ENCODE results near the gene ADCY9. TPM values are rescaled to one million over a fixed set of nuclear protein-coding genes. Genes with fewer than 3 reads are reported as not detected.
"Not testable (repeated sequence)": the region's sequence is repeated elsewhere in the genome, so short reads cannot be mapped to it uniquely, and the experiment has no call there.

ADCY9 gene
- 1 to 10 TPM; 7.0 to 8.4 (median 8.2) TPM for polyA plus RNA-seq (ENCODE audit: insufficient read length in 3 of 3)

DNA sequence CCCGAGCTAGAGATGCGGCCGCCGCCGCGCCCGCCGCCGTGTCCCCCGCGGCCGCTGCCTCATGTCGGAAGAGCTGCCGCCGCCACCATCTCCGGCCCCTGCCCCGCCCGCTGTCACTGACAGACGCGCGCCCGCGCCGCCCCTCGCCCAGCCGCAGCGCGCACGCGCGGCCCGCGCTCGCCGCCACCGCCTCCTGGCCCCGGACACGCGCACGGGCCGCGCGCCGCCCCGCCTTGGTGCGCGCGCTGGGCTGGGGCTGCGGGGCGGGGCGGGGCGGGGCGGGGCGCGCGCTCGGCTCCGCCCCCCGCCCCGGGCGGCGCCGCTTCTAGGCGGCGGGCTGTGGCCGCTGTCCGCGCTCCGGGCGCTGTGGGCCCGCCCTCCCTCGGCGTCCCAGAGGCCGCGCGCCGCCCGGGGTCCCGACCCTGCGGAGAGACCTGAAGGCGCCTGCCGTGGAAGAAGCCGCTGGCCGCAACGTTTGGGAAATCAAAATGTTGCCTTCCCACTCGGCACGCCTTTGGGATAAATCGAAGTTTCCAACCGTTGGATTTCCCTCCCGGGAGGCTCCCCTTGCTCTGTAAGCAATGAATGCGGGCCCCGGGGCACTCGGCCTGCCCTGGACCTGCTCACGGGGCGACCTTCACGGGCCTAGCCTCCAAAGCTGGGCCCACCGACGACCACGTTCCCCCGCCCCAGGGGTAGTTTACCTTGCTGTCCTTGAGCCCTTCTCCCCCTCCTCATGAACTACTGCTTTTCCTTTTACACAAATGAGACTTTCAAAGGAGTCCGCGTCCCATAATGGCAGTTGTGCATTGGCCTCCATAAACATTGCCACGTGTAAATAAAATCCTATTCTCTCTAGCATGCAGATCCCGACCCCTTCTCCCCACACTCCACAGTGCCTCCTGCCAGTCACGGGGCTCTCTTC is at the start of gene ADCY9:
Gene ADCY9, minus strand, starts transcription at position 118 of the 925 bp plus-strand sequence. CDS start 1,000 bp downstream, outside the sequence.
- DNase-seq (ENCODE audit: low read depth in 3 of 3, low spot score in 2 of 3): peak in 1 of 3 donors; percentile 64

- DNase-seq (ENCODE audit: low read depth in 3 of 3, low spot score in 2 of 3): no peak
Observed at GRCh38 chr16:4160658-4161430, 44.6 kb upstream of the ADCY9 start.

DNA sequence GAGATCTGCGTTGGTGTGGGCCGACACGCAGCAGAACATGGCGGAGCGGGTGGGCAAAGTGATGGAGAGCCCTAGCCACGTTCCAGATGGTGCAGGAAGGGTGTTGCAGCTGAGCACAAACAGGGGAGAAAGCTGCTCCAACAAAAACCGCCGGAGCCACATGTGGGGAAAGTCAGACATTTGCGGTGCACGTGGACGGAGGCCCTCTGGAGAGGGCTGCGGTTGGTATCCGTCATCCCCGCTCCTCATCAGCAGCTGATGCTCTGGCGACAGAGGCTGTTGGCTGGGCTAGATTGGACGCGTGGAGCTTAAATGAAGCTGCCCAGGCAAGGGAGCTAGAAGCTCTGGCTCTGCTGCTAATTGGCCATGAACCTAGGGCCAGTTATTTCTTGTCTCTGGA is 43.5 kb upstream of the ADCY9 start:
- no peak for DNase-seq (ENCODE audit: low read depth in 3 of 3, low spot score in 2 of 3)

- DNase-seq (ENCODE audit: low read depth in 3 of 3, low spot score in 2 of 3): no peak
Observed at GRCh38 chr16:4158143-4159093, 42.2 kb upstream of the ADCY9 start.

DNA sequence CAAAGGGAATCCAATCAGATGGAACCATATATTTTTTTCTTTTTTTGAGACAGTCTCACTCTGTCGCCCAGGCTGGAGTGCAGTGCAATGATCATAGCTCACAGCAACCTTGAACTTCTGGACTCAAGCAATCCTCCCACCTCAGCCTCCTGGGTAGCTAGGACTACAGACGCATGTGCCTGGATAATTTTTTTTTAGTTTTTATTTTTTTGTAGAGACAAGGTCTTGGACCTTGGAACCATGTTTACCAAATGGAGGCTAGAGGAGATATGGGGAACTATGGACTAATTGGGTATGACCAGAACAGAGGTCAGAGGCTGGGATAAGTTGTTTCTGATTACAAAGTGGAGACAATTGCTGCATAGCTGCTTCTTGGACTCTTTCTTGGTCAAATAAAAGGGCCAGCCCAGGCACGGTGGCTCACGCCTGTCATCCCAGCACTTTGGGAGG is 41.2 kb upstream of the ADCY9 start:
- no peak for DNase-seq (ENCODE audit: low read depth in 3 of 3, low spot score in 2 of 3)

- not testable (repeated sequence) for DNase-seq (ENCODE audit: low read depth in 3 of 3, low spot score in 2 of 3)
Observed at GRCh38 chr16:4156503-4156902, 40.3 kb upstream of the ADCY9 start.

DNA sequence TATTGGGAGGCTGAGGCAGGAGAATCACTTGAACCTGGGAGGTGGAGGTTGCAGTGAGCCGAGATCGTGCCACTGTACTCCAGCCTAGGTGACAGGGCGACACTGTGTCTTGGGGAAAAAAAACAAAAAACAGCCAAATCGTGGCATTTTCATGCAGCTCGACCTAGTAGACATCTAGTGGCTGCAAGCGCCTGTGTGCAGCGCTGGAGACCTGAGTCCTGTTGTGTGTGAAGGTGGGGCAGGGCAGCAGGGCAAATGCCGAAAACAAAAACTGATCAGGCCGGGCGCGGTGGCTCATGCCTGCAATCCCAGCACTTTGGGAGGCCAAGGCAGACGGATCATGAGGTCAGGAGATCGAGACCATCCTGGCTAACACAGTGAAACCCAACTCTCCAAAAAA is 37.1 kb upstream of the ADCY9 start:
- DNase-seq (ENCODE audit: low read depth in 3 of 3, low spot score in 2 of 3): not testable (repeated sequence)

DNA sequence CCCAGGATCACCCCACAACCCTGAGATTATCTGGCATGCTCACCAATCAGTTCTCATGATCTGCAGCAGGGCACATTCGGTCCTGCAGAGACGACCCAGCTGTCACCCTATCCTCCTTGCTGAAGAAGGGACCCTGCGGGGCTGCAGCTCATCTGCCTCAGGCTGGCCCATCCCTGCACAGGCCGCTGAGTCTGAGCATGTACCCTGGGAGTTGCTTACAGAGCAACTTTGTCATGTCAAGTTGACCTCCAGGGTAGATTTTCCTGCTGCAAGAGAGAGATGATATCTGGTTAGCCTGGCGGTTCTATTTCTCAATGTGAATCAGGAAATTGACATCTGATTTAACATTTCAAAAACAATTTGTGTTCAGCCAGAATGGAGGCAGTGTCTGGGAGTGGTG is 36.0 kb upstream of the ADCY9 start:
- DNase-seq (ENCODE audit: low read depth in 3 of 3, low spot score in 2 of 3): no peak

GRCh38 chr16:4147236-4147635 is 31.0 kb upstream of the ADCY9 start:
- no peak for DNase-seq (ENCODE audit: low read depth in 3 of 3, low spot score in 2 of 3)

DNA sequence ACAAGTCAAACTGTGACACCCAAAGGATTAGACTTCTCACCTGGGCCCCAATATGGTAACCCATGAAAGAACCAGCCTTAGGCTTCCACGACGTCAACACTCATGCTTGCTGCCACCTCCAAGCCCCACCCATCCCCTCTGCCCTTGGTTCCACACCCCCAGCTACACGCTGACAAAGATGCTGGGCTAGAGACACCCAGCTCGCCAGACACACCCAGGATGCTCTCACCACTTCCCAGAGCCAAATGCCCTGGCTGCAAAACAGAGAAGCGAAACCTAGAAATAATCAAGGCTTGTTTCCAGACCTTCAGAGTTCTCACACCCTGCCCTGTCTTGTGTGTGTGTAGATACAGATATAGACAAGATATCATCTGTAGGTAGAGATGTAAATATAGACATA is 26.0 kb upstream of the ADCY9 start:
- DNase-seq (ENCODE audit: low read depth in 3 of 3, low spot score in 2 of 3): no peak

GRCh38 chr16:4141604-4142003 is 25.4 kb upstream of the ADCY9 start:
- no peak for DNase-seq (ENCODE audit: low read depth in 3 of 3, low spot score in 2 of 3)

DNA sequence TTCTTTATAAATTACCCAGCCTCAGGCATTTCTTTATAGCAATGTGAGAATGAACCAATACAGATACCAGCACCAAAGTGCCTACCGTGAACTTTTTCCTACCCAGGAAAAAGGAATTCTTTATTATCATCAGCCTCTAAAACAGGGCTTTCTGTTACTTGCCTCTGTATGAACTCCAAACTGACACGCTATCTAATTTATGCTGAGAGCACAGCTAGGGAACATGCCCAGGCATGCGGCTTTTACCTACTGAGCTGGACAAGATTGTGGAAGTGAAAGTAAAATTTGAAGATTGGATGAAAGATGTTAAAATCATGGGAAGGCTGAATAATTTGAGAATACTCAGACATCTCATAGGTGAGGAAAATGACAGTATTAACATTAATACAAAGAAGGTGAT is 24.4 kb upstream of the ADCY9 start:
- no peak for DNase-seq (ENCODE audit: low read depth in 3 of 3, low spot score in 2 of 3)

DNA sequence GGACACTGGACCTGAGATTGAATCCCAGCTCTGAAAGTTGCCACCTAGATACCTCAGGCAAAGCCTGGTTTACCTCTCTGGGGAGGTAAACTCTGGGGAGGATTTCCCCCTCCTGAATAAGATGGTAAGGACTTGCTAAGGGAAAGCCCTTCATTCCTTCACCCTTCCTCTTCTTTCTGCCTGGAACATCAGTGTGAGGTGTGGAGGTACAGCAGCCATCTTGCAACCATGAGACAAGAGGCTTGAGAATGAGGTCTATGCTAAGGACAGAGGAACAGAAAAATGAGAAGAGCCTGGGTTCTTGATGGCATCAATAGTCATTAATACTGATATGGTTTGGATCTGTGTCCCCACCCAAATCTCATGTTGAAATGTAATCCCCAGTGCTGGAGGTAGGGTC is 23.7 kb upstream of the ADCY9 start:
- DNase-seq (ENCODE audit: low read depth in 3 of 3, low spot score in 2 of 3): no peak

- DNase-seq (ENCODE audit: low read depth in 3 of 3, low spot score in 2 of 3): no peak
Observed at GRCh38 chr16:4138713-4139112, 22.5 kb upstream of the ADCY9 start.

DNA sequence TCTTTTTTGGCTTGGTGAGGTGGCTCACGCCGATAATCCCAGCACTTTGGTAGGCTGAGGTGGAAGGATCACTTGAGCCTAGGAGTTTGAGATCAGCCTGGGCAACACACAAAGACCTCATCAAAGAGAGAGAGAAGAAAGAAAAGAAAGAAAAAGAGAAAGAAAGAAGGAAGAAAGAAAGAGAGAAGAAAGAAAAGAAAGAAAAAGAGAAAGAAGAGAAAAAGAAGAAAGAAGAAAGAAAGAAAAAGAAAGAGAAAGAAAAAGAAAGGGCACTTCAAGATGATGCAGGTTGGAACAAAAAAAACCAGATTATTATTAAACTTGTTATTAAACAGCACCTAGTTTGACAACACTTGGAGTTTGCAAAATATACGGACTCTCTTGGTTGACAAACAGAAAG is 21.2 kb upstream of the ADCY9 start:
- no peak for DNase-seq (ENCODE audit: low read depth in 3 of 3, low spot score in 2 of 3)

DNA sequence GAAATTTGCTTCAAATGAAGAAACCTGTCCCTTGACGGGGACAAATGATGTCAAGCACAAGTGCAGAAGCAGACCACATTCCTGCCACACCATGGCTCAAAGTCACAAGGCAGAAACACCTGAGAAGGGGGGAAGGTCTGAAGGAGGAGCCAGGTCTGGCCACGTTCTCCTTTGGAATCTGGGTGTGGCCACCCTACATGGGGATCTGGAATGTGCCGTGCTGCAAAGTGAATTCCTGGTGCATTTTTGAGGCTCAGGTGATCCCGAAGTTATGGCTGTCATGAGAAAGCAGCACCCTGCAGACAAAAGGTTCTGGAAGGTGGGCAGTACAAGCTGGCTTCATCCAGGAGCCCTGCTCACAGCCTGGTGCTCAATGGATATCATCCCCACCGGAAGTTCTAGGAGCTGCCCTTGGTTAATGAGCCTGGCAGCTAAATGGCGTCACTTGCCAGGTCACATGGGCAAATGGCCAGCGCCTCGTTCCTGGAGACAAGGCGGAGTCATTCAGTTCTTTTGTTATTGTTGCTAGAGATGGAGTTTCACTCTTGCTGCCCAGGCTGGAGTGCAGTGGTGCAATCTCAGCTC is 20.1 kb upstream of the ADCY9 start:
- DNase-seq (ENCODE audit: low read depth in 3 of 3, low spot score in 2 of 3): no peak

DNA sequence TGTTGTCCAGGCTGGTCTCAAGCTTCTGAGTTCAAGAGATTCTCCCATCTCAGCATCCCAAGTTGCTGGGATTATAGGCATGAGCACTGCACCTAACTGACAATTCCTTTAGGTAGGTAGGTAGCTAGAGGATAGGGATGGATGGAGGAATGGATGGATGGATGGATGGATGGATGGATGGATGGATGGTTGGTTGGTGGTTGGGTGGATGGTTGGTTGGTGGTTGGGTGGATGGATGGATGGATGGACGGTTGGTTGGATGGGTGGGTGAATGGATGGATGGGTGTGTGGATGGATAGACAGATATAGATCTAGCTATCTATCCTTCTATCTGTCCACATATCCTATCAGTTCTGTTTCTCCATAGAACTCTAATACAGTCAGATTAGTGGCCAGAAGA is 19.3 kb upstream of the ADCY9 start:
- DNase-seq (ENCODE audit: low read depth in 3 of 3, low spot score in 2 of 3): no peak

DNA sequence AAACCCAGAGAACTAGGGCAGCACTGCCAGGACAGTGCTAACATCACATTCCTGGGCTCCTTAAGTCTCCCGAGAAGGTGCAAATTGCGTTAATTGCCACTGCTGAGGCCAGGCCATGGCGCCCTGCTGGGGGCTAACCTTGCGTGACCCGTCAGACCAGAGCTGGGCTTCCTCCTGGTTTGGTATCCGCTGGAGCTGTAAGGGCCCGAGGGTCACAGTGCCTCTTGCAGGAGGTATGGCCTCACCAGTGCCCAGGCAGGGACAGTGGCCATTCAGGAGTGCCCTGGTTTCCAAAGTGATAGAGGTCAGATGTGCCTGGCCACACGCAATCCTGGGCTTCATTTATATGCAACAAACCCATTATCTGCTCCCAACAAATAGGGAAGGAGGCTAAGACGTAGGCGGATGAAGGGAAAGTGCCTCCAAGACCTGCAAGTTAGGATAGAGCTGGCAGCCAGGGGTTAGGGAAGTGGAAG is 17.7 kb upstream of the ADCY9 start:
- DNase-seq (ENCODE audit: low read depth in 3 of 3, low spot score in 2 of 3): no peak

DNA sequence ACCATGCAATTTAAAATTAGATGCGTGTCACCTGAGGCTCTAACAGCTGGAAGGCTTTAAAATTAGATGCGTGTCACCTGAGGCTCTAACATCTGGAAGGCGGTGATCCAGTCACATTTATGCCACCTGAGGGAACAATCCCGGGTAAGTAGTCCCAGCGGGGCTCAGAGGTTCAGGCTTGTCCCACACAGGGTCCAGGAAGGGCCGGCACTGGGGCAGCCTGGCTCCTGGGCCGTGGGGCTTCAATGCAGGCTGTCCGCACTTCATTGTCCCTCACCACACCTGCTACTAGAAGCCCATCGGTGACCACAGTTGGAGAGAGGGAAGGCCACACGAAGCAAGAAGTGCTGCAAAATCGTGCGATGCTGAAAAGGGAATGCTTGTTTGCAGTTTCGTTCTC is 15.4 kb upstream of the ADCY9 start:
- no peak for DNase-seq (ENCODE audit: low read depth in 3 of 3, low spot score in 2 of 3)
